IMR-90 (cell line): ENCODE measurements around the gene ZNF446. TPM values are rescaled to one million over a fixed set of nuclear protein-coding genes. Genes with fewer than 3 reads are reported as not detected.

Source experiments
- ATAC-seq: fragments of 200-7000 bp; cut with Tn5 transposase; 2 replicates; pipeline ENCODE4 v1.9.1; 2020; ENCODE audit warnings: low read depth, mild to moderate bottlenecking, moderate library complexity
- BruUV-seq: library from RNA; stranded (reverse); fragments of 400-500 nt; replicated peaks from 2 replicates; lab custom pipeline; 2021; lab: Mats Ljungman, UMichigan
- CTCF ChIA-PET: fragments of 300-600 bp; formaldehyde crosslinking; extraction: SDS; loops from one replicate; lab custom pipeline; 2021; ENCODE audit warnings: antibody characterized with exemption; lab: Yijun Ruan, JAX
- POLR2A ChIA-PET: fragments of 300-600 bp; sonication (Branson Sonifier 250); formaldehyde crosslinking; loops from one replicate; lab custom pipeline; 2022; ENCODE audit warnings: antibody characterized with exemption; ENCODE audit not compliant: unreplicated experiment; lab: Charles Lee
- DNase-seq: peaks from one replicate; pipeline ENCODE4 v3.0.0; 2013
- H2AFZ ChIP-seq: replicated peaks from 2 replicates; pipeline ENCODE3; 2013; ENCODE audit warnings: low read length, mild to moderate bottlenecking; ENCODE audit not compliant: poor library complexity
- H2AK5ac ChIP-seq: 2 replicates; pipeline ENCODE4 v1.6.1; 2013; ENCODE audit warnings: low read depth, low read length, inconsistent platforms
- H2AK9ac ChIP-seq: replicated peaks from 2 replicates; pipeline ENCODE3; 2013; ENCODE audit warnings: mild to moderate bottlenecking, low read depth, low read length, moderate library complexity; ENCODE audit not compliant: poor library complexity
- H2BK120ac ChIP-seq: 2 replicates; pipeline ENCODE4 v1.6.1; 2013; ENCODE audit warnings: low read depth, low read length, inconsistent platforms
- H2BK15ac ChIP-seq: 3 replicates; pipeline ENCODE4 v1.6.1; 2013; ENCODE audit warnings: low read depth, low read length, inconsistent platforms
- H2BK20ac ChIP-seq: 2 replicates; pipeline ENCODE4 v1.6.1; 2013; ENCODE audit warnings: low read depth, mild to moderate bottlenecking, inconsistent platforms, low read length, moderate library complexity
- H2BK5ac ChIP-seq: 2 replicates; pipeline ENCODE4 v1.6.1; 2013; ENCODE audit warnings: mild to moderate bottlenecking, low read depth, low read length, inconsistent platforms; ENCODE audit not compliant: poor library complexity, severe bottlenecking
- H3K14ac ChIP-seq: replicated peaks from 2 replicates; pipeline ENCODE4 v1.6.1; 2013; ENCODE audit warnings: low read depth, low read length, inconsistent platforms
- H3K18ac ChIP-seq: 2 replicates; pipeline ENCODE4 v1.6.1; 2013; ENCODE audit warnings: low read depth, low read length, control low read depth
- H3K23ac ChIP-seq: 2 replicates; pipeline ENCODE4 v1.6.1; 2013; ENCODE audit warnings: low read depth, low read length, inconsistent platforms
- H3K27ac ChIP-seq: 2 replicates; pipeline ENCODE4 v1.5.1; 2013; ENCODE audit warnings: mild to moderate bottlenecking, control low read depth, low read length; ENCODE audit not compliant: insufficient read depth
- H3K27me3 ChIP-seq: 2 replicates; pipeline ENCODE4 v1.6.1; 2013; ENCODE audit warnings: low read length; ENCODE audit not compliant: control insufficient read depth, insufficient read depth
- H3K36me3 ChIP-seq: 2 replicates; pipeline ENCODE4 v1.6.1; 2013; ENCODE audit warnings: low read length, mixed read lengths; ENCODE audit not compliant: control insufficient read depth, insufficient read depth
- H3K4ac ChIP-seq: 2 replicates; pipeline ENCODE4 v1.6.1; 2013; ENCODE audit warnings: low read depth, low read length, inconsistent platforms
- H3K4me1 ChIP-seq: 2 replicates; pipeline ENCODE4 v1.6.1; 2013; ENCODE audit warnings: low read length, mixed read lengths; ENCODE audit not compliant: control insufficient read depth, insufficient read depth
- H3K4me2 ChIP-seq: 2 replicates; pipeline ENCODE4 v1.6.1; 2013; ENCODE audit warnings: low read depth, mild to moderate bottlenecking, control low read depth, low read length, moderate library complexity
- H3K4me3 ChIP-seq: 2 replicates; pipeline ENCODE4 v1.5.1; 2013; ENCODE audit warnings: low read depth, mild to moderate bottlenecking, control low read depth, low read length, moderate library complexity; ENCODE audit not compliant: insufficient read depth
- H3K56ac ChIP-seq: 2 replicates; pipeline ENCODE4 v1.6.1; 2013; ENCODE audit warnings: low read length, inconsistent platforms; ENCODE audit not compliant: insufficient read depth; ENCODE audit errors: extremely low read depth
- H3K79me1 ChIP-seq, 2 experiments: 2 replicates each; pipeline ENCODE4 v1.6.1; 2013; ENCODE audit warnings: low read length in 2 of 2, inconsistent platforms in 1 of 2, low read depth in 1 of 2
- H3K9ac ChIP-seq: 2 replicates; pipeline ENCODE4 v1.6.1; 2013; ENCODE audit warnings: low read depth, low read length, control low read depth
- H3K9me1 ChIP-seq: 2 replicates; pipeline ENCODE4 v1.6.1; 2013; ENCODE audit warnings: low read length, inconsistent platforms; ENCODE audit not compliant: insufficient read depth
- H3K9me3 ChIP-seq: 2 replicates; pipeline ENCODE4 v1.6.1; 2013; ENCODE audit warnings: low read length; ENCODE audit not compliant: control insufficient read depth, insufficient read depth
- H4K20me1 ChIP-seq: 2 replicates; pipeline ENCODE4 v1.6.1; 2013; ENCODE audit warnings: low read length, inconsistent platforms; ENCODE audit not compliant: insufficient read depth
- H4K5ac ChIP-seq: 2 replicates; pipeline ENCODE4 v1.6.1; 2013; ENCODE audit warnings: mild to moderate bottlenecking, low read depth, low read length, control low read depth
- H4K8ac ChIP-seq, 2 experiments: 2 replicates each; pipeline ENCODE4 v1.6.1; 2013; ENCODE audit warnings: low read depth in 2 of 2, low read length in 2 of 2, control low read depth in 1 of 2, inconsistent platforms in 1 of 2
- H4K91ac ChIP-seq: 2 replicates; pipeline ENCODE4 v1.6.1; 2013; ENCODE audit warnings: low read depth, low read length, inconsistent platforms; ENCODE audit not compliant: insufficient read depth
- CTCF ChIP-seq: conservative IDR thresholded peaks from 2 replicates; pipeline ENCODE4 v1.5.1; 2012; ENCODE audit warnings: mild to moderate bottlenecking, low read depth, low read length, improper control_type of control experiment
- MAZ ChIP-seq: IDR thresholded peaks from 2 replicates; pipeline ENCODE4 v1.6.1; 2012; ENCODE audit warnings: low read depth, mild to moderate bottlenecking, low read length, improper control_type of control experiment, moderate library complexity, borderline replicate concordance
- RAD21 ChIP-seq: IDR thresholded peaks from 2 replicates; pipeline ENCODE4 v1.6.1; 2012; ENCODE audit warnings: low read length, improper control_type of control experiment
- WGBS, 2 experiments: methylation state at CpG; one replicate each; pipeline versions ENCODE4 v1.1.5 to v1.1.7; 2013; ENCODE audit warnings: missing lambda C conversion rate in 2 of 2; ENCODE audit not compliant: insufficient read length in 1 of 2; ENCODE audit errors: extremely low coverage in 2 of 2; 5-methylcytosine and 5-hydroxymethylcytosine counted together
- dilution Hi-C: fragments of 300-500 bp; cut with HindIII; formaldehyde crosslinking; loops from one replicate; pipeline ENCODE4 v1.14.3; 2018; ENCODE audit warnings: low sequenced_read_pairs; ENCODE audit not compliant: unreplicated experiment
- in situ Hi-C: fragments of 300-500 bp; cut with MboI; formaldehyde crosslinking; loops from 3 replicates; pipeline ENCODE4 v1.14.3; 2019; ENCODE audit warnings: low sequenced_read_pairs, inconsistent platforms, mixed read lengths
- intact Hi-C: fragments of 100-400 bp; cut with micrococcal nuclease; formaldehyde crosslinking; loops from 2 replicates; pipeline ENCODE4 v1.10.0; 2022
- polyA plus RNA-seq, 3 experiments: library from polyadenylated mRNA; depleted of rRNA; stranded (reverse); fragments of >200 nt; gene quantifications; 2 replicates each; pipeline ENCODE4 v1.2.3, GENCODE V29; 2012; ENCODE audit warnings: low replicate concordance in 1 of 3
- total RNA-seq: library from RNA; depleted of rRNA; stranded (reverse); fragments of >200 nt; gene quantifications from 2 replicates; pipeline ENCODE4 v1.2.3, GENCODE V29; 2012

ZNF446 gene
- total and polyA plus RNA-seq, 2 of the 4 experiments (the other 2 are of a cell fraction) = 4.8 to 6.9 TPM

DNA sequence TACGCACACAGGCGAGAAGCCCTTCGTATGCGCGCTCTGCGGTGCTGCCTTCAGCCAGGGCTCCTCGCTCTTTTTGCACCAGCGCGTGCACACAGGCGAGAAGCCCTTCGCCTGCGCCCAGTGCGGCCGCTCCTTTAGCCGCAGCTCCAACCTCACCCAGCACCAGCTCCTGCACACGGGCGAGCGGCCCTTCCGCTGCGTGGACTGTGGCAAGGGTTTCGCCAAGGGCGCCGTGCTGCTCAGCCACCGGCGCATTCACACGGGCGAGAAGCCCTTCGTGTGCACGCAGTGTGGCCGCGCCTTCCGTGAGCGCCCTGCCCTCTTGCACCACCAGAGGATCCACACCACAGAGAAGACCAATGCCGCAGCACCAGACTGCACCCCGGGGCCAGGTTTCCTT lies 20.0 kb upstream of the ZNF446 start:
- Histone ChIP-seq H3K4me1 (no peaks in the 10 kb centered on the region), H3K36me3 (peaks cover 19% of the 10 kb centered on the region), H4K8ac (no peak overlapping the region), H3K18ac (no peak overlapping the region), H4K20me1 (no peaks in the 10 kb centered on the region), H3K9me3 (no peaks in the 10 kb centered on the region), H3K23ac (no peak overlapping the region), H3K9me1 (peaks cover 16% of the 10 kb centered on the region; the same call in 1 of the 2 replicates), H2BK15ac (no peak overlapping the region), H2AFZ (no peak overlapping the region), H3K56ac (no peak overlapping the region), H2BK20ac (no peak overlapping the region), H3K9ac (no peak overlapping the region), H4K5ac (no peak overlapping the region), H4K91ac (no peak overlapping the region), H3K79me1 (peaks cover 8 to 13% of the 10 kb centered on the region in 2 experiments; a peak in 2 of 4 replicates), H3K27ac (no peak overlapping the region), H3K4me3 (no peak overlapping the region), H2BK5ac (no peak overlapping the region), H2AK9ac (no peak overlapping the region), H3K14ac (no peak overlapping the region), H3K4ac (no peak overlapping the region), H3K4me2 (no peak overlapping the region), H3K27me3 (no peaks in the 10 kb centered on the region), H2BK120ac (no peak overlapping the region), H2AK5ac (no peak overlapping the region)
- ChIA-PET CTCF (no interaction called here), POLR2A (no interaction called here)
- no peak for TF ChIP-seq MAZ
- no peak for TF ChIP-seq CTCF
- TF ChIP-seq RAD21 = no peak
- no TSS peak for BruUV-seq
- intact Hi-C loops (no loop called here), dilution Hi-C loops (no loop called here), in situ Hi-C loops (no loop called here)
- ATAC-seq (no peak), DNase-seq (no peak)
- WGBS, 2 experiments = 99% methylated on average over 21 of the region's 35 CpGs; no CpG with 5 or more reads in 1 of the 2 experiments
